ENCODE results near the gene PPP1R12B.

GRCh38 chr1:202569393-202570322 is 221.2 kb downstream of the PPP1R12B start:
- no peak for TF ChIP-seq CTCF (IDR thresholded peaks at IDR 0.05; ENCODE audit: low read depth, low read length, missing input control)
- no peak for TF ChIP-seq GABPA (IDR thresholded peaks at IDR 0.05 in 1 of 2, conservative IDR thresholded peaks at IDR 0.05 in 1 of 2)
- TF ChIP-seq TAF1 (conservative IDR thresholded peaks at IDR 0.05) = no peak
- TF ChIP-seq EGR1 (IDR thresholded peaks at IDR 0.05; ENCODE audit: low read depth in 2 of 2) = no peak
- no peak for TF ChIP-seq RXRA (IDR thresholded peaks at IDR 0.05)
- no peak for TF ChIP-seq FOXA1 (IDR thresholded peaks at IDR 0.05)
- no peak for TF ChIP-seq ZBTB33 (IDR thresholded peaks at IDR 0.05)
- no peak for TF ChIP-seq SP1 (IDR thresholded peaks at IDR 0.05)
- no peak for TF ChIP-seq MAX (IDR thresholded peaks at IDR 0.05)
- no peak for TF ChIP-seq RAD21 (IDR thresholded peaks at IDR 0.05)
- no peak for TF ChIP-seq REST (IDR thresholded peaks at IDR 0.05)
- no peak for TF ChIP-seq YY1 (IDR thresholded peaks at IDR 0.05)
- TF ChIP-seq ATF3 (IDR thresholded peaks at IDR 0.05) = no peak

Data from liver (tissue), 3 donors.